Prostate gland (tissue), 2 donors: ENCODE results near the gene ARHGAP42.

Experiments
- POLR2AphosphoS5 ChIP-seq: sonication (generic); formaldehyde crosslinking; IDR thresholded peaks from one replicate; pipeline ENCODE4 v1.6.1; 2017; ENCODE audit warnings: antibody characterized with exemption
- TF ChIP-seq, protein P1 (sequence below), 4 experiments: fragments of 200-600 bp in 2 of 4; fragments of 450-650 bp in 2 of 4; sonication (generic) in 2 of 4; IDR thresholded peaks; 1 replicate in 3 of 4; 2 replicates in 1 of 4; pipeline ENCODE4 v1.5.1; 2016 to 2019; ENCODE audit warnings: antibody characterized with exemption in 4 of 4, mild to moderate bottlenecking in 2 of 4, moderate library complexity in 2 of 4

GRCh38 chr11:100791103-100791502 is 104.0 kb downstream of the ARHGAP42 start:
- TF ChIP-seq, protein P1, sequence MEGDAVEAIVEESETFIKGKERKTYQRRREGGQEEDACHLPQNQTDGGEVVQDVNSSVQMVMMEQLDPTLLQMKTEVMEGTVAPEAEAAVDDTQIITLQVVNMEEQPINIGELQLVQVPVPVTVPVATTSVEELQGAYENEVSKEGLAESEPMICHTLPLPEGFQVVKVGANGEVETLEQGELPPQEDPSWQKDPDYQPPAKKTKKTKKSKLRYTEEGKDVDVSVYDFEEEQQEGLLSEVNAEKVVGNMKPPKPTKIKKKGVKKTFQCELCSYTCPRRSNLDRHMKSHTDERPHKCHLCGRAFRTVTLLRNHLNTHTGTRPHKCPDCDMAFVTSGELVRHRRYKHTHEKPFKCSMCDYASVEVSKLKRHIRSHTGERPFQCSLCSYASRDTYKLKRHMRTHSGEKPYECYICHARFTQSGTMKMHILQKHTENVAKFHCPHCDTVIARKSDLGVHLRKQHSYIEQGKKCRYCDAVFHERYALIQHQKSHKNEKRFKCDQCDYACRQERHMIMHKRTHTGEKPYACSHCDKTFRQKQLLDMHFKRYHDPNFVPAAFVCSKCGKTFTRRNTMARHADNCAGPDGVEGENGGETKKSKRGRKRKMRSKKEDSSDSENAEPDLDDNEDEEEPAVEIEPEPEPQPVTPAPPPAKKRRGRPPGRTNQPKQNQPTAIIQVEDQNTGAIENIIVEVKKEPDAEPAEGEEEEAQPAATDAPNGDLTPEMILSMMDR (IDR thresholded peaks at IDR 0.05): no peak
- TF ChIP-seq POLR2AphosphoS5: no peak
